Panc1 (cell line): Measurements from ENCODE around the gene ALOX5AP.

Experiments
- CTCF ChIP-seq: fragments of 450-650 bp; IDR thresholded peaks from 2 replicates; pipeline ENCODE4 v1.5.1; 2017; ENCODE audit warnings: mild to moderate bottlenecking
- REST ChIP-seq, 2 experiments: IDR thresholded peaks; 2 replicates each; pipeline ENCODE4 v1.6.1; 2011 to 2012; ENCODE audit warnings: low read depth in 2 of 2, control low read depth in 1 of 2, low read length in 1 of 2, mild to moderate bottlenecking in 1 of 2, moderate library complexity in 1 of 2; ENCODE audit not compliant: insufficient read depth in 1 of 2

GRCh38 chr13:30746791-30747190 lies 11.4 kb downstream of the ALOX5AP start:
- TF ChIP-seq CTCF (no peak), REST (IDR thresholded peaks at IDR 0.05; ENCODE audit: insufficient read depth in 1 of 2, low read depth in 2 of 2, low read length in 1 of 2) (no peak)
